GM12865 (cell line): ENCODE results near the gene QSER1.
A peak's percentile ranks its signal among the peaks of the same experiment; 100 is the strongest.
"Not testable (repeated sequence)": the region's sequence is repeated elsewhere in the genome, so short reads cannot be mapped to it uniquely, and the experiment has no call there.

Experiments
- DNase-seq: peaks from one replicate; pipeline ENCODE4 v3.0.0; 2010; ENCODE audit warnings: low read depth
- H3K4me3 ChIP-seq: 2 replicates; pipeline ENCODE4 v1.5.1; 2011; ENCODE audit warnings: mild to moderate bottlenecking, low read depth, low read length, control low read depth
- CTCF ChIP-seq: IDR thresholded peaks from 2 replicates; pipeline ENCODE4 v1.5.1; 2011; ENCODE audit warnings: low read length, control low read depth, low read depth, inconsistent platforms; ENCODE audit not compliant: insufficient read depth; ENCODE audit errors: missing control alignments

The QSER1 gene

DNA sequence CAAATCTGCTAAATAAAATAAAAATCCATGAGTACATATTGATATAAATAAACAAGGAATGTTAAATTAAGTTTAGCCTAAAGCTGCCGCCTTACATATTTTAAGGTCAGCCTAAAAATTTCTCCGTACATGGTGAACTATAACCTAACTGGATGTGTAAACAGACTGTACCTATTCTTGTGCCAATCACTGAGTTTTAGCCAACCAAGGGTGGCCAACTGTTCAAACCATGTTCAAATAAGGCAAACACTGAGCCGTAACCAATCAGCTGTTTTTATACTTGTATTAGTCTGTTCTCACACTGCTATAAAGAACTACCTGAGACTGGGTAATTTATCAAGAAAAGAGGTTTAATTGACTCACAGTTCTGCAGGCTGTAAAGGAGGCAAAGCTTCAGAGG is 8.6 kb upstream of the QSER1 start:
- no peak for TF ChIP-seq CTCF
- DNase-seq, result no peak
- no peak overlapping the region for H3K4me3 ChIP-seq

DNA sequence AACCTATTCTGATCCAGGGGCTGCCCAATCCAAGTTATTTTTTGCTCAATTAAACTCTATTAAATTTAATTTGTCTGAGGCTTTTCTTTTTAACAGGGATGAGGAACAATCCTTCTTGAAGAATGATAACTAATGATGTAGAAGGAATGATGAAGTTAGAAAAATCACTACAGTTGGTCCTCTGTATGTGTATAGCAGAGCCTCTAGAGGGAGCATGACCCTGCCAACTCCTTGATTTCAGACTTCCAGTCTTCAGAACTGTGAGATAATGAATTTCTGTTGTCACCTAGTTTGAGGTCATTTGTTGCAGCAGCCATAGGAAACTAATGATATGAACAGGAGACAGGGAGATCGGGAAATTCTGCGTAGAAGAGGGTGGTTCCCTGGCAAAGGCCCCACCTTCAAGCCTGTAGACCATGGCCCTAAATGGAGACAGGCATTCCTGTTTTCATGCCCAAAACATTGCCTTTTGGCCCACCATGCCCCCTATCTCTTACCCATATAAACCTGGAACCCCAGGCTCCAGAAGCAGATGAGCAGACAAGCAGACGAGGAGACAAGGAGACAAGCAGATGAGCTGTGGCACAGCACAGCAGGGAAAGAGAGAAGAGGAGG is 7.7 kb upstream of the QSER1 start:
- peak; percentile 41 for DNase-seq
- peak; percentile 56 for TF ChIP-seq CTCF
- H3K4me3 ChIP-seq, result no peak overlapping the region

DNA sequence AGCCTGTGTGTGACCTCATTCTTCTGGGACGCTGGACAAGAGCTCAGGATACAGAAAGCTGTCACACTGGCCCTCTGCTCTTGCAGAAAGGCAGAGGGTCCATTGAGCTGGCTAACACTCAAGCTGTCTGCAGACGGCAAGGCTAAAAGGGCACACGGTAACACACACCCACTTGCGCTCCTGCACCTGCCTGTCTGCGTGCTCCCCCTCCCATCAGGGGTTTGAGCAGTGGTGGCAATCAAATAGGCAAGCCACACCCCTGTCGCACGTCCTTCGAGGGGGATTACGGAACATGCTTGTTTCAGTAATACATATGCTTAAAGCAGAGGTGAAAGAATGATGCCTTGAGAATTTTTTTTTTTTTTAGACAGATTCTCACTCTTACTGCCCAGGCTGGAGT is 7.1 kb upstream of the QSER1 start:
- no peak overlapping the region for H3K4me3 ChIP-seq

DNA sequence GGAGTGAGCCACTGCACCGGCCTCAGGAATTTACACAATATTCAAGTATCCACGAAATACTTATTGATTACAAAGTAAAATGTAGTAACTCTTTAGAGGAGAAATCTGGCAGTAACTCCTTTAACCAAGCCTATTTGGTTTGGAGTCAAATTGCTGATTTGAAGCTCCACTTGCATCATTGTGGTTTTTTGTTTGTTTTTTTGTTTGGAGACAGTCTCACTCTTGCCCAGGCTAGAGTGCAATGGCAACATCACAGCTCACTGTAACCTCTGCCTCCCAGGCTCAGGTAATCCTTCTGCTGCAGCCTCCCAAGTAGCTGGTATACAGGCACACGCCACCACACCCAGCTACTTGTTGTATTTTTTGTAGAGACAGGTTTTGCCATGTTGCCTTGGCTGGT is 6.4 kb upstream of the QSER1 start:
- no peak for TF ChIP-seq CTCF
- no peak for DNase-seq
- no peak overlapping the region for H3K4me3 ChIP-seq

More for the DNA sequence above, 7.1 kb upstream of the QSER1 start:
- no peak for TF ChIP-seq CTCF
- DNase-seq, result no peak

DNA sequence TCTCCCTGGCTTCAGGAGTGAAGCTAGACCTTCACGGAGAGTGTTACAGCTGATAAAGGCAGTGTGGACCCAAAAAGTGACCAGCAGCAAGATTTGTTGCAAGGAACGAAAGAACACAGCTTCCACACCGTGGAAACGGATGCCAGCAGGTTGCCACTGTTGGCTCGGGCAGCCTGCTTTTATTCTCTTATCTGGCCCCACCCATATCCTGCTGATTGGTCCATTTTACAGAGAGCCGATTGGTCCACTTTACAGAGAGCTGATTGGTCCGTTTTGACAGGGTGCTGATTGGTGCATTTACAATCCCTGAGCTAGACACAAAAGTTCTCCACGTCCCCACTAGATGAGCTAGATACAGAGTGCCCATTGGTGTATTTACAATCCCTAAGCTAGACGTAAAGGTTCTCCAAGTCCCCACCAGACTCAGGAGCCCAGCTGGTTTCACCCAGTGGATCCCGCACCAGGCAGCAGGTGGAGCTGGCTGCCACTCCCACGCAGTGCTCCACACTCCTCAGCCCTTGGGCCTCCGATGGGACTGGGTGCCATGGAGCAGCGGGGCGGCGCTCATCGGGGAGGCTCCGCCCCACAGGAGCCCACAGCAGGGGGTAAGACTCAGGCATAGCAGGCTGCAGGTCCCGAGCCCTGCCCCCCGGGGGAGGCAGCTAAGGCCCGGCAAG is 4.8 kb upstream of the QSER1 start:
- H3K4me3 ChIP-seq, DNase-seq: not testable (repeated sequence)

DNA sequence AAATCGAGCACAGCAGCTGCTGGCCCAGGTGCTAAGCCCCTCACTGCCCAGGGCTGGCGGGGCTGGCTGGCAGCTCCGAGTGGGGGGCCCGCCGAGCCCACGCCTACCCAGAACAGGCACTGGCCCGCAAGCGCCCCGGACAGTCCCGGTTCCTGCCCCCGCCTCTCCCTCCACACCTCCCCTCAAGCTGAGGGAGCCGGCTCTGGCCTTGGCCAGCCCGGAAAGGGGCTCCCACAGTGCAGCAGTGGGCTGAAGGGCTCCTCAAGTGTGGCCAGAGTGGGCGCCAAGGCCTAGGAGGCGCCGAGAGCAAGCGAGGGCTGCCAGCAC is 4.3 kb upstream of the QSER1 start:
- not testable (repeated sequence) for DNase-seq

GRCh38 chr11:32888805-32889204 is 3.8 kb upstream of the QSER1 start:
- no peak for TF ChIP-seq CTCF
- DNase-seq, result no peak
- H3K4me3 ChIP-seq, result no peak overlapping the region

More for the DNA sequence above, 4.3 kb upstream of the QSER1 start:
- H3K4me3 ChIP-seq, result not testable (repeated sequence)

DNA sequence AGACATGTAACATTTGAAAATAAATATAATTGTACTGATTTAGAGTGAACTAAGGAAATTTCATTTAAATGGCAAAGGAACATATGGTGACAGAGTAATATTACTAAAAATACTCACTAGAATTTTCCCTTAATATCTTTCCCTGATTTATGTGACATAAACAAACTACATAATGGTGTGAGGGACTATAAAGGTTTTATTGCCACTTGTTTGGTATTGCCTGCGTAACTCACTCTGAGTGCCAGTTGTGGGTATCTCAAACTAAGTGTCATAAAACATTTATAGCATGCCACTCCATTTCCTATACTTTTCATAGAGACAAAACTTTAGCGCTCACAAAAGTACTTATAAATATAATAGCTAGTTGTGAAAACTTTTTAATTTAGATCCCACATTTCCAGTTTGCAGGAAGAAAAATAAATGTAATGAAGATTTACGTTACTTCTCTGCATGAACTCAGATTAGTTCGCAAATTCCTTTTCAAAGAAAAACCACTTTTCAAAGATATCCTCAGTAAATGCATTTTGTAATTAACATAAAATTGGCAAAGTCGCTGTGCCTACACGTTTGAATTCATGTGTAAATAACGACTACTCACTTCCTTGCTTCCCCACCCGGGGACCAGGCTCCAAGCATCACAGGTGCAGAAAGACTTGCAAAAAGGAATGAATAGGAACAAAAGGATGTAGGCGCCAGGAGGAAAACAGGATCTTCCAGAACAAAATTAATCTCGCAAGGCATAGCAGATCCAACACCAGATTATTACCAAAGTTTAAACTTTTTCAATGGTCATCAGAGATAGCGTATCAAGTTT is 1.6 kb upstream of the QSER1 start:
- DNase-seq, result no peak
- peak overlapping the region; percentile 69; the same call in 1 of the 2 replicates for H3K4me3 ChIP-seq
- TF ChIP-seq CTCF, result no peak
